ENCODE results near the gene JMJD7.

Gene JMJD7

DNA sequence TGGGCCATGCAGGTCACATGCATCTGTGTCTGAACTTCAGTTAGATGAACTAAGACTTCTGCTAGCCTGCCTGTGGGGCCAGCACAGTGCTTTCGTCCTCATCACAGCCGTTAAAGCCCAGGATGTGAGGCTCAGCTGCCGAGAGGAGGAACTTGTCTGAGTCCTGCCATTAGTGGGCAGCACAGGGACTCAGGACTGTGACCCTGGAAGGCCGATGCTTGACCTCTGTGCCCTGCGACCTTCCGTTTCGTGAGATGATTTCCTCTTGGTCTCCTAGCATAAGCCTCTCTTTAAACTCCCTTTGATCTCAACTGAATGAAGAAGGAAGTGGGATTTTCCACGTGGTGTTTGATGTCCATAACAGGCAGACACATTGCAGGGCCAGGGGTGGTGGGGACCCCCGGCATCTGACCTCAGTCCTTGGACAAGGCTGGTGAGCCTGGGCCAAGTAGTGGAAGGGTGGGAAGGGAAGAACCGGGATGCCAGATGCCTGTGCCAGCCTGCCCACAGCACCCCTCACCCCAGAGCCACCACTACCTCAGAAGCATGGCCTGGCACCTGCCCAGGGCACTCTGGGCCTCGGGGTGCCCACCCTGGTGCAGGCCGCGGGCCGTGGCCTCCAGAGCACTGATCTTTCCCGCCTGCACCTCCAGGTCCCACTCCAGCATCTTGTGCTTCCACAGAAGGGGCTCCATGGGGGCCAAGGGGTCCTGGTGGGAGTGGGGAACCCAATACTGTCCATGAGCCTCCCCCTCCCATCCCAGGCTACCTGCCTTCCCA lies 32.3 kb downstream of the JMJD7 start:
- no peak for DNase-seq (ENCODE audit: low read depth)
- no peak overlapping the region for H3K4me3 ChIP-seq (ENCODE audit: low read depth, low read length)
- TF ChIP-seq, protein P1, sequence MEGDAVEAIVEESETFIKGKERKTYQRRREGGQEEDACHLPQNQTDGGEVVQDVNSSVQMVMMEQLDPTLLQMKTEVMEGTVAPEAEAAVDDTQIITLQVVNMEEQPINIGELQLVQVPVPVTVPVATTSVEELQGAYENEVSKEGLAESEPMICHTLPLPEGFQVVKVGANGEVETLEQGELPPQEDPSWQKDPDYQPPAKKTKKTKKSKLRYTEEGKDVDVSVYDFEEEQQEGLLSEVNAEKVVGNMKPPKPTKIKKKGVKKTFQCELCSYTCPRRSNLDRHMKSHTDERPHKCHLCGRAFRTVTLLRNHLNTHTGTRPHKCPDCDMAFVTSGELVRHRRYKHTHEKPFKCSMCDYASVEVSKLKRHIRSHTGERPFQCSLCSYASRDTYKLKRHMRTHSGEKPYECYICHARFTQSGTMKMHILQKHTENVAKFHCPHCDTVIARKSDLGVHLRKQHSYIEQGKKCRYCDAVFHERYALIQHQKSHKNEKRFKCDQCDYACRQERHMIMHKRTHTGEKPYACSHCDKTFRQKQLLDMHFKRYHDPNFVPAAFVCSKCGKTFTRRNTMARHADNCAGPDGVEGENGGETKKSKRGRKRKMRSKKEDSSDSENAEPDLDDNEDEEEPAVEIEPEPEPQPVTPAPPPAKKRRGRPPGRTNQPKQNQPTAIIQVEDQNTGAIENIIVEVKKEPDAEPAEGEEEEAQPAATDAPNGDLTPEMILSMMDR (conservative IDR thresholded peaks at IDR 0.05; ENCODE audit: low read depth, low read length): peak; percentile 35

- TF ChIP-seq, protein P1 (conservative IDR thresholded peaks at IDR 0.05; ENCODE audit: low read depth, low read length): no peak
- no peak for DNase-seq (ENCODE audit: low read depth)
These were observed 34.0 kb downstream of the JMJD7 start for GRCh38 chr15:41861736-41862356.

GRCh38 chr15:41862515-41863116 lies 34.7 kb downstream of the JMJD7 start:
- TF ChIP-seq, protein P1 (conservative IDR thresholded peaks at IDR 0.05; ENCODE audit: low read depth, low read length): no peak
- DNase-seq (ENCODE audit: low read depth): no peak
- no peak overlapping the region for H3K4me3 ChIP-seq (ENCODE audit: low read depth, low read length)

More at GRCh38 chr15:41861736-41862356, 34.0 kb downstream of the JMJD7 start:
- no peak overlapping the region for H3K4me3 ChIP-seq (ENCODE audit: low read depth, low read length)

- DNase-seq (ENCODE audit: low read depth): no peak
- TF ChIP-seq, protein P1 (conservative IDR thresholded peaks at IDR 0.05; ENCODE audit: low read depth, low read length): no peak
- no peak overlapping the region for H3K4me3 ChIP-seq (ENCODE audit: low read depth, low read length)
These were observed 37.7 kb downstream of the JMJD7 start for GRCh38 chr15:41865490-41866055.

GRCh38 chr15:41866263-41866703 lies 38.4 kb downstream of the JMJD7 start:
- no peak for DNase-seq (ENCODE audit: low read depth)
- H3K4me3 ChIP-seq (ENCODE audit: low read depth, low read length): no peak overlapping the region
- TF ChIP-seq, protein P1 (conservative IDR thresholded peaks at IDR 0.05; ENCODE audit: low read depth, low read length): no peak

DNA sequence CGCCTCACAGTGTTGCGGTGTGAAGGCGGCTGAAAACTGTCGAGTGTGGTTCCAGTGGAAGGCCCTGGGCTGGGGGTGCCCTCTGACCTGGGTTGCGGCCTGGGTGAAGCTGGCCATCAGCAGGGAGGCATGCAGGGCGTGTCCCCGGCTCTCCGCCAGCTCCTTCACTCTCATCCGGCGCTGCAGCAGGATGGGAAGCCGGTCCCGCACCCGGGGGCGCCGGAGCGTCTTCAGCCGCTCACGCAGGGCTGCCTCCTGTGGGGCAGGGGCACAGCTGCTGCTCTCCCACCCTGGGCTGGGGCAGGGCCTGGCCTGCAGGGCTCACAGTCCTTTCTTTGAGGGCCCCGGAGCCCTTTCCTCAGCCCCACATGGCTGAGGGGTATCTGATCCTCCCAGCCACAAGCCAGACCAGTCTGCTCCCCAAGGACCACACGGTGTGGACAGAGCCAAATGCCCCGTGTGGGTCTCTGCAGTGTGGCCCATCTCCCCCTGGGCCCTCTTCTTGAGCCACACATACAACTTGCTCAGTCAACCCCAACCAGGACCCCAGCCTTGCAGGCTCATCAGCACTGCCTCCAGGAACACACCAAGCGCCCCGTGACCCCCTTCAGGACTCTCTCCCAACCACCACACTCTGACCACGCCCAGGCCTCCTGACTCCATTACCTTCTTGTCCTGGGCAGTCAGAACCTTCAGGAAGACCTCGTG lies 39.1 kb downstream of the JMJD7 start:
- H3K4me3 ChIP-seq (ENCODE audit: low read depth, low read length): no peak overlapping the region
- TF ChIP-seq, protein P1 (conservative IDR thresholded peaks at IDR 0.05; ENCODE audit: low read depth, low read length): no peak
- DNase-seq (ENCODE audit: low read depth): no peak

All from choroid plexus epithelial cell (primary cell).